ENCODE data around the gene GTPBP4.

- TF ChIP-seq CTCF (conservative IDR thresholded peaks at IDR 0.05; ENCODE audit: low read depth, low read length) (no peak), EZH2 (IDR thresholded peaks at IDR 0.05; ENCODE audit: borderline replicate concordance, low read depth, low read length, poor library complexity, severe bottlenecking) (no peak)
Measured at GRCh38 chr10:970311-971149, 17.7 kb upstream of the GTPBP4 start.
